Progenitor cell of endocrine pancreas (in vitro differentiated cells): ENCODE results near the gene CYP4A22. TPM values are rescaled to one million over a fixed set of nuclear protein-coding genes. Genes with fewer than 3 reads are reported as not detected.
"Not testable (repeated sequence)": the region's sequence is repeated elsewhere in the genome, so short reads cannot be mapped to it uniquely, and the experiment has no call there.

Experiments used
- DNase-seq: peaks from one replicate; pipeline ENCODE4 v3.0.0; 2021; ENCODE audit warnings: low spot score; ENCODE audit not compliant: unreplicated experiment
- H3K27ac Mint-ChIP-seq: 2 replicates; pipeline ENCODE4 v1.8.0; 2021; ENCODE audit warnings: mild to moderate bottlenecking, moderate library complexity, mixed read lengths
- H3K27me3 Mint-ChIP-seq: 2 replicates; pipeline ENCODE4 v1.8.0; 2021; ENCODE audit warnings: mixed read lengths
- H3K36me3 Mint-ChIP-seq: 2 replicates; pipeline ENCODE4 v1.8.0; 2022; ENCODE audit warnings: mixed read lengths; ENCODE audit not compliant: insufficient read depth
- H3K4me1 Mint-ChIP-seq: 2 replicates; pipeline ENCODE4 v1.8.0; 2021; ENCODE audit warnings: low read depth, mixed read lengths
- H3K4me3 Mint-ChIP-seq: 2 replicates; pipeline ENCODE4 v1.8.0; 2021; ENCODE audit warnings: low read depth, mild to moderate bottlenecking, moderate library complexity, mixed read lengths
- H3K9me3 Mint-ChIP-seq: 2 replicates; pipeline ENCODE4 v1.8.0; 2021; ENCODE audit warnings: low read depth, mixed read lengths
- total RNA-seq: library from RNA; stranded (reverse); gene quantifications from 2 replicates; pipeline ENCODE4 v1.2.1, GENCODE V29; 2021
- TF ChIP-seq, protein P1 (sequence below): fragments of 200-600 bp; sonication (generic); IDR thresholded peaks from one replicate; pipeline ENCODE4 v1.5.0; 2021; ENCODE audit warnings: antibody characterized with exemption, mild to moderate bottlenecking; ENCODE audit not compliant: unreplicated experiment

The CYP4A22 gene
- total RNA-seq, 1 donor from 2014 or later: not detected

DNA sequence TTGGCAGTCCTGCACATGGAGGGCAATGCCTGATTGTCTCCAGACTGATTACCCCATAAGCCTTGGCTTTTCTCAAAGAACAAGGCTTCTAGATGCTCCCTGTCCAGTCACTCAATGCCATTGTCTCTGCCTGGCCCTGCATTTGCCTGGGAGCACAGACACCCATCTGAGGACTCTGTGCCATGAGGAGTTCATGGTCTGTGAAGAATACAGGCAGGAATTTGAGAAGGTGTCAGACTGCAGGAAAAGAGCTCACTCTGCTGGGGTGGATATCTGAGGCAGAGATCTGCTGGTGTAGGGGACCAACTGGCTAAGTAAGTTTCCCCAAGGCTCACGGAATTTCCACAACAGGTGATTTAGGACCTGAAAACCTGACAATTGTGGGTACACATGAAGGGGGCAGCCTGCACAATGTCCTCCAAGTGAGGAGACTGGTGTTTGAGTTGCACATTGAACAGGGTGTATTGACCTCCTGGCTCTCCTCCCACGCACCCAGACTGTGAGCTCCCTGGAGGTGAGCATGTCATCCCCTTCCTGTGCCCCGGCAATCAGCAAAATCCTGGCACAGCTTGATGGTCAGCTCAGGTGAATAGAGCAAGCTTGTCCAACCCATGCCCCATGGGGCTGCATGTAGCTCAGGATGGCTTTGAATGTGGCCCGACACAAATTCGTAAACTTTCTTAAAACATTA lies 829 bp downstream of the CYP4A22 start:
- DNase-seq: no peak
- peaks cover 13% of the 10 kb centered on the region for H3K27me3 Mint-ChIP-seq
- no peak overlapping the region for H3K4me3 Mint-ChIP-seq
- H3K36me3 Mint-ChIP-seq: no peaks in the 10 kb centered on the region
- H3K27ac Mint-ChIP-seq: no peak overlapping the region
- TF ChIP-seq, protein P1, sequence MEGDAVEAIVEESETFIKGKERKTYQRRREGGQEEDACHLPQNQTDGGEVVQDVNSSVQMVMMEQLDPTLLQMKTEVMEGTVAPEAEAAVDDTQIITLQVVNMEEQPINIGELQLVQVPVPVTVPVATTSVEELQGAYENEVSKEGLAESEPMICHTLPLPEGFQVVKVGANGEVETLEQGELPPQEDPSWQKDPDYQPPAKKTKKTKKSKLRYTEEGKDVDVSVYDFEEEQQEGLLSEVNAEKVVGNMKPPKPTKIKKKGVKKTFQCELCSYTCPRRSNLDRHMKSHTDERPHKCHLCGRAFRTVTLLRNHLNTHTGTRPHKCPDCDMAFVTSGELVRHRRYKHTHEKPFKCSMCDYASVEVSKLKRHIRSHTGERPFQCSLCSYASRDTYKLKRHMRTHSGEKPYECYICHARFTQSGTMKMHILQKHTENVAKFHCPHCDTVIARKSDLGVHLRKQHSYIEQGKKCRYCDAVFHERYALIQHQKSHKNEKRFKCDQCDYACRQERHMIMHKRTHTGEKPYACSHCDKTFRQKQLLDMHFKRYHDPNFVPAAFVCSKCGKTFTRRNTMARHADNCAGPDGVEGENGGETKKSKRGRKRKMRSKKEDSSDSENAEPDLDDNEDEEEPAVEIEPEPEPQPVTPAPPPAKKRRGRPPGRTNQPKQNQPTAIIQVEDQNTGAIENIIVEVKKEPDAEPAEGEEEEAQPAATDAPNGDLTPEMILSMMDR: no peak
- H3K4me1 Mint-ChIP-seq: no peaks in the 10 kb centered on the region
- peaks cover 5% of the 10 kb centered on the region for H3K9me3 Mint-ChIP-seq

DNA sequence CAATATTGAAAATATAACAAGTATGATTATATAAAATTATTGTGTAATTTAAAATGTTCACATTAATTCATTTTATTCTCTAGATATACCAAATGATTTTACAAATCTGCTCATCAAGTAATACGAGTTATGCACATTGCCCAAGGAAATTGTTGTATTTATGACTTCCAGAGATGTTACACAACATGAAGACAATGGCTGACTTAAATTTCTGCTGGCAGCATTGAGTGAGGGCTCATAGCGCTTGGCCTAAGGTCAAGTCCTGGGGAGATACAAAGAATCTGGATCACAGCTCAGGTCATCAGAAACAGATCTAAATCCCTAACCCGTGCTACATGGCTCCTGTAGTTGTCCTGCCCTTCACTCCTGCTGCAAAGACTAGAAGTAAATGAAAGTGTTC lies 3.1 kb downstream of the CYP4A22 start:
- not testable (repeated sequence) for H3K4me3 Mint-ChIP-seq, H3K36me3 Mint-ChIP-seq, H3K27ac Mint-ChIP-seq, H3K4me1 Mint-ChIP-seq, DNase-seq, H3K9me3 Mint-ChIP-seq, H3K27me3 Mint-ChIP-seq

DNA sequence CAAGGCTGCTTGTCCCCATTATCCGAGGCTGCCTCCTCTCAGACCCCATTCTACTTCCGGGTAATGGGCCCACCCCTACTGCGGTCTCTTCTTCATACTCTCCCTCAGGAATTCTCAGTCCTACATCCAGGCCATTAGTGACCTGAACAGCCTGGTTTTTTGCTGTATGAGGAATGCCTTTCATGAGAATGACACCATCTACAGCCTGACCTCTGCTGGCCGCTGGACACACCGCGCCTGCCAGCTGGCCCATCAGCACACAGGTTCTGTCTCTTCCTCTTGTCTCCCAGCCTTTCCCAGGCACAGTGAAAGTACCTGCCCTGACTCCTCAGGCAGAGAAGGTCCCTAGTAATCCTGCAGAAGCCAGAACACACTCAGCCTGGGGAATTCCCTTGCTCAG lies 6.4 kb downstream of the CYP4A22 start:
- not testable (repeated sequence) for H3K27ac Mint-ChIP-seq, H3K9me3 Mint-ChIP-seq, H3K36me3 Mint-ChIP-seq, DNase-seq, H3K27me3 Mint-ChIP-seq, H3K4me3 Mint-ChIP-seq
- TF ChIP-seq, protein P1: peak; percentile 47
- H3K4me1 Mint-ChIP-seq: peaks cover 13% of the 10 kb centered on the region

DNA sequence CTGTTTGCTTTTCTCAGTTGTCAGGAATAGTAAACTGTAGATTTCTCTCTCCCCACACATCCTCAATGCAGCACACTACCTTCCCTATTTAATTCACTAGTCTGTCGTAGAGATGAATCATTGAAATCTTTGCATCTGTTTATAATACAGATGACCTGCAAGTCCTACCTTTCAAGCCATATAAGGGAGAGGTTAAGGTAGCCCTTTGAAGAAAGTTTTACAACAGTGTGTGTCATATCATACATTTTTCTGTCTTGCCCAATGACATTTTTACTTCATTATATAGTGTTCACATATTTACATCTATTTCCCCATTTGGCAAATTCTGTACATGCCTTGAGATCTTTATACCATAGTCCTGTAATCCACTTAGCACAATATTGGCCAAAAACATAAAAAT lies 9.3 kb downstream of the CYP4A22 start:
- not testable (repeated sequence) for H3K9me3 Mint-ChIP-seq, H3K27ac Mint-ChIP-seq, H3K36me3 Mint-ChIP-seq, DNase-seq, H3K4me3 Mint-ChIP-seq, H3K27me3 Mint-ChIP-seq
- peaks cover 25% of the 10 kb centered on the region for H3K4me1 Mint-ChIP-seq

DNA sequence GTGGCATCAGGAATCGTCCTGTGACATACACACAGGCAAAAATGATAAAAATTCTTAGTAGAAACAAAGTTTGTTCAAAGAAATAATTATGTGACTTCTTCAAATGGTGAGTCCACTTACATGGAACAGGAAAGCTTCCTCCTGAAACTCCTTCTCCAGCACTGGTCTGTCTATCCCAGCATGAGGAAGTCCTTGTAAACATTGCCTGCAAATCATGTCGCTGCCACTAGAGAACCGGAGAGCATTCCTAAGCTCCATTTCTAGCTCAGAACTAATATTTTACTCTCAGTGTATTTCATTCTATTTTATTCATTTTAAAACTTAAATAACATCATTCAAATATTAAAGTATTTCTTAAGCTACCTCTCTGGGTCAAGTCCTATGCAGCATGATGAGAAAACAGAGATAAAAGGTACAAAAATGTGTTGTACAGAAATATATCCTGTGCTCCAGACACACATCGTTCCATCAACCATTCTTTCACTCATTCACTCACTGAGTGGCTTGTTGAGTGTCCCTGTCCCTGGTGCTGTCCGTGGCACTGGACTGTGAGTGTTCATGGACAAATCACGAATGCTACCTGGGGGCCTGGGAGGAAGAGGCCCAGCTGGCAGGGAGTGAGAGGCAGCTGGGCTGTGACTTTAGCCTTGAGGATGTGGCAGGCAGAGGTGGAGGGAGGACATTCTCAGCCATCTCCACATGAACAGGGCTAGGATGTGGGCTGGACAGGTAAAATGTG lies 10.0 kb downstream of the CYP4A22 start:
- Mint-ChIP-seq H3K36me3 (no peaks in the 10 kb centered on the region), H3K27ac (no peak overlapping the region), H3K4me3 (no peak overlapping the region), H3K27me3 (peaks cover 3% of the 10 kb centered on the region), H3K4me1 (peaks cover 25% of the 10 kb centered on the region), H3K9me3 (no peaks in the 10 kb centered on the region)
- TF ChIP-seq, protein P1: peak; percentile 27
- DNase-seq: no peak

DNA sequence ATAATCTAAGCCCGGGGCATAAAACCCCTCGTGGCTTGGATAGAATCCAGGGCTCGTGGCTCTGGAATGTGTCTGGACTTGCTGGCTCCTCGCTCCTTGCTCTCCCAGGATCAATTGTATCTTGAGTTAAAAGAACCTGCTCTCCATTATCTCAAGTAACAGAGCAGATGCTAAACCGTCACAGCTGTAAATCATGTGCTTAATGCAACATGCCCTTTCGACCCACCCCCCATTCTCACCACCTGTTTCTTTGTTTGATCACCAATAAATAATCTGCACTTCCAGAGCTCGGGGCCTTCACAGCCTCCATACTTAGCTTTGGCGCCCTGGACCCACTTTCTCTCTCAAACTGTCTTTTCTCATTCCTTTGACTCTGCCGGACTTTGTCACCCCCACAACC lies 11.9 kb downstream of the CYP4A22 start:
- not testable (repeated sequence) for H3K36me3 Mint-ChIP-seq, DNase-seq, H3K4me3 Mint-ChIP-seq, H3K27me3 Mint-ChIP-seq, H3K9me3 Mint-ChIP-seq
- Mint-ChIP-seq H3K4me1 (peaks cover 25% of the 10 kb centered on the region), H3K27ac (peak overlapping the region; percentile 19)

DNA sequence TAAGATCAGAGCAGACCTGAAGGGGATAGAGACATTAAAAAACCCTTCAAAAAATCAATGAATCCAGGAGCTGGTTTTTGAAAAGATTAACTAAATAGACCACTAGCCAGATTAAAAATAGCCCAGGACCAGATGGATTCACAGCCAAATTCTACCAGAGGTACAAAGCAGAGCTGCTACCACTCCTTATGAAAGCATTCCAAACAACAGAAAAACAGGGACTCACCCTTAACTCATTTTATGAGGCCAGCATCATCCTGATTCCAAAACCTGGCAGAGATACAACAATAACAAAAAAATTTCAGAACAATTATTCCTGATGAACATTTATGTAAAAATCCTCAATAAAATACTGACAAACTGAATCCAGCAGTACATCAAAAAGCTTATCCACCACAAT lies 19.2 kb downstream of the CYP4A22 start:
- not testable (repeated sequence) for H3K27ac Mint-ChIP-seq, H3K4me1 Mint-ChIP-seq, H3K36me3 Mint-ChIP-seq, H3K27me3 Mint-ChIP-seq, DNase-seq, H3K4me3 Mint-ChIP-seq
- peaks cover 24% of the 10 kb centered on the region for H3K9me3 Mint-ChIP-seq

DNA sequence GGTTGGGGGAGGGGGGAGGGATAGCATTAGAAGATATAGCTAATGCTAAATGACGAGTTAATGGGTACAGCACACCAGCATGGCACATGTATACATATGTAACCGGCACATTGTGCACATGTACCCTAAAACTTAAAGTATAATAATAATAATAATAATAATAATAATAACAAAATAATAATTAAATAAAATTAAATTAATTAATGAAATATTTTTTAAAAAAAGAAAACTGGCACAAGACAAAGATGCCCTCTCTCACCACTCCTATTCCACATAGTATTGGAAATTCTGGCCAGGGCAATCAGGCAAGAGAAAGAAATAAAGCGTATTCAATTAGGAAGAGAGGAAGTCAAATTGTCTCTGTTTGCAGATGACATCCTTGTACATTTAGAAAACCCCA lies 20.7 kb downstream of the CYP4A22 start:
- not testable (repeated sequence) for H3K4me3 Mint-ChIP-seq, H3K27ac Mint-ChIP-seq, H3K36me3 Mint-ChIP-seq, DNase-seq, H3K4me1 Mint-ChIP-seq, H3K27me3 Mint-ChIP-seq
- peaks cover 28% of the 10 kb centered on the region for H3K9me3 Mint-ChIP-seq
